ENCODE measurements around the gene DNAH7. TPM values are rescaled to one million over a fixed set of nuclear protein-coding genes. Genes with fewer than 3 reads are reported as not detected.

The DNAH7 gene
- total RNA-seq, 4 donors from 2014 or later, result 0.10 to 1.2 (median 0.27) TPM

GRCh38 chr2:195820867-195821565 lies 247.6 kb downstream of the DNAH7 start:
- no peaks in the 10 kb centered on the region for H3K27me3 ChIP-seq
- H3K4me1 ChIP-seq, result no peaks in the 10 kb centered on the region
- WGBS, result 80% methylated on average over 3 of the region's 3 CpGs
- H3K36me3 ChIP-seq, result no peaks in the 10 kb centered on the region
- no peaks in the 10 kb centered on the region for H3K9me3 ChIP-seq
- H3K4me3 ChIP-seq, result no peak overlapping the region
- no peak overlapping the region for H3K27ac ChIP-seq
- DNase-seq (ENCODE audit: low spot score in 2 of 2), result no peak
- TF ChIP-seq CTCF (IDR thresholded peaks at IDR 0.05), result no peak
- TF ChIP-seq EP300 (IDR thresholded peaks at IDR 0.05), result no peak
- TF ChIP-seq POLR2A (IDR thresholded peaks at IDR 0.05), result no peak
- TF ChIP-seq POLR2AphosphoS5 (IDR thresholded peaks at IDR 0.05), result no peak

GRCh38 chr2:195820373-195820772 lies 248.3 kb downstream of the DNAH7 start:
- no peaks in the 10 kb centered on the region for H3K4me1 ChIP-seq
- no peaks in the 10 kb centered on the region for H3K9me3 ChIP-seq
- no peak overlapping the region for H3K4me3 ChIP-seq
- H3K36me3 ChIP-seq, result no peaks in the 10 kb centered on the region
- 88% methylated on average over 3 of the region's 3 CpGs for WGBS
- TF ChIP-seq POLR2AphosphoS5 (IDR thresholded peaks at IDR 0.05) (no peak), POLR2A (IDR thresholded peaks at IDR 0.05) (no peak), EP300 (IDR thresholded peaks at IDR 0.05) (no peak), CTCF (IDR thresholded peaks at IDR 0.05) (no peak)
- H3K27me3 ChIP-seq, result no peaks in the 10 kb centered on the region
- H3K27ac ChIP-seq, result no peak overlapping the region
- no peak for DNase-seq (ENCODE audit: low spot score in 2 of 2)

GRCh38 chr2:195819276-195819675 lies 249.4 kb downstream of the DNAH7 start:
- H3K4me3 ChIP-seq, result no peak overlapping the region
- no peak for DNase-seq (ENCODE audit: low spot score in 2 of 2)
- H3K9me3 ChIP-seq, result no peaks in the 10 kb centered on the region
- no peaks in the 10 kb centered on the region for H3K4me1 ChIP-seq
- no peaks in the 10 kb centered on the region for H3K36me3 ChIP-seq
- WGBS, result 69% methylated on average over 1 of the region's 1 CpG
- TF ChIP-seq POLR2AphosphoS5 (IDR thresholded peaks at IDR 0.05), result no peak
- TF ChIP-seq POLR2A (IDR thresholded peaks at IDR 0.05), result no peak
- no peak for TF ChIP-seq EP300 (IDR thresholded peaks at IDR 0.05)
- TF ChIP-seq CTCF (IDR thresholded peaks at IDR 0.05), result no peak
- H3K27me3 ChIP-seq, result no peaks in the 10 kb centered on the region
- no peak overlapping the region for H3K27ac ChIP-seq

- Histone ChIP-seq H3K9me3 (no peaks in the 10 kb centered on the region), H3K4me1 (no peaks in the 10 kb centered on the region), H3K27ac (no peak overlapping the region), H3K4me3 (no peak overlapping the region), H3K27me3 (no peaks in the 10 kb centered on the region), H3K36me3 (no peaks in the 10 kb centered on the region)
- WGBS, result 89% methylated on average over 3 of the region's 3 CpGs
- DNase-seq (ENCODE audit: low spot score in 2 of 2), result no peak
- TF ChIP-seq POLR2A (IDR thresholded peaks at IDR 0.05), result no peak
- no peak for TF ChIP-seq EP300 (IDR thresholded peaks at IDR 0.05)
- no peak for TF ChIP-seq CTCF (IDR thresholded peaks at IDR 0.05)
- no peak for TF ChIP-seq POLR2AphosphoS5 (IDR thresholded peaks at IDR 0.05)
Observed at GRCh38 chr2:195818526-195818925, 250.1 kb downstream of the DNAH7 start.

- no peaks in the 10 kb centered on the region for H3K36me3 ChIP-seq
- no peaks in the 10 kb centered on the region for H3K4me1 ChIP-seq
- H3K27ac ChIP-seq, result no peak overlapping the region
- H3K4me3 ChIP-seq, result no peak overlapping the region
- no peaks in the 10 kb centered on the region for H3K27me3 ChIP-seq
- H3K9me3 ChIP-seq, result no peaks in the 10 kb centered on the region
- no peak for DNase-seq (ENCODE audit: low spot score in 2 of 2)
- no peak for TF ChIP-seq POLR2AphosphoS5 (IDR thresholded peaks at IDR 0.05)
- TF ChIP-seq POLR2A (IDR thresholded peaks at IDR 0.05), result no peak
- no peak for TF ChIP-seq EP300 (IDR thresholded peaks at IDR 0.05)
- no peak for TF ChIP-seq CTCF (IDR thresholded peaks at IDR 0.05)
Observed at GRCh38 chr2:195818106-195818505, 250.5 kb downstream of the DNAH7 start.
